Neural progenitor cell (in vitro differentiated cells): ENCODE measurements around the gene LDLRAD4. TPM values are rescaled to one million over a fixed set of nuclear protein-coding genes. Genes with fewer than 3 reads are reported as not detected.

Experiments used
- DNase-seq: peaks from one replicate; pipeline ENCODE4 v3.0.0-alpha.2; 2016; ENCODE audit warnings: low spot score
- H2AFZ ChIP-seq: fragments of 200-600 bp; sonication (generic); replicated peaks from 2 replicates; pipeline ENCODE4 v1.6.1; 2016; ENCODE audit warnings: antibody characterized with exemption
- H3F3A ChIP-seq: fragments of 200-600 bp; sonication (generic); 2 replicates; pipeline ENCODE4 v1.6.1; 2016; ENCODE audit warnings: antibody characterized with exemption, low read depth
- H3K27ac ChIP-seq: fragments of 200-600 bp; sonication (generic); 2 replicates; pipeline ENCODE4 v1.5.1; 2016; ENCODE audit warnings: mild to moderate bottlenecking
- H3K27me3 ChIP-seq: fragments of 200-600 bp; sonication (generic); 2 replicates; pipeline ENCODE4 v1.6.1; 2016; ENCODE audit warnings: mild to moderate bottlenecking, moderate library complexity
- H3K36me3 ChIP-seq: fragments of 200-600 bp; sonication (generic); 2 replicates; pipeline ENCODE4 v1.5.1; 2016
- H3K4me1 ChIP-seq: fragments of 200-600 bp; sonication (generic); 2 replicates; pipeline ENCODE4 v1.6.1; 2016; ENCODE audit warnings: mixed run types
- H3K4me2 ChIP-seq: fragments of 200-600 bp; sonication (generic); 2 replicates; pipeline ENCODE4 v1.6.1; 2016
- H3K4me3 ChIP-seq: fragments of 200-600 bp; sonication (generic); 2 replicates; pipeline ENCODE4 v1.5.1; 2016
- H3K79me2 ChIP-seq: fragments of 200-600 bp; sonication (generic); 2 replicates; pipeline ENCODE4 v1.6.1; 2016; ENCODE audit warnings: low read depth
- H3K9ac ChIP-seq: fragments of 200-600 bp; sonication (generic); 2 replicates; pipeline ENCODE4 v1.6.1; 2016
- H3K9me3 ChIP-seq: fragments of 200-600 bp; sonication (generic); 2 replicates; pipeline ENCODE4 v1.5.1; 2016; ENCODE audit warnings: low read depth
- H4K20me1 ChIP-seq: fragments of 200-600 bp; sonication (generic); 2 replicates; pipeline ENCODE4 v1.6.1; 2016; ENCODE audit warnings: low read depth
- H3K27ac Mint-ChIP-seq: 3 replicates; pipeline ENCODE4 v1.8.0; 2021; ENCODE audit warnings: mixed read lengths
- H3K27me3 Mint-ChIP-seq: 2 replicates; pipeline ENCODE4 v1.8.0; 2022; ENCODE audit warnings: low read depth, mild to moderate bottlenecking, inconsistent platforms, moderate library complexity, mixed read lengths; ENCODE audit not compliant: insufficient read depth
- H3K36me3 Mint-ChIP-seq: 3 replicates; pipeline ENCODE4 v1.8.0; 2021; ENCODE audit warnings: mixed read lengths
- H3K4me1 Mint-ChIP-seq: 3 replicates; pipeline ENCODE4 v1.8.0; 2021; ENCODE audit warnings: mixed read lengths
- H3K4me3 Mint-ChIP-seq: 3 replicates; pipeline ENCODE4 v1.8.0; 2021; ENCODE audit warnings: mild to moderate bottlenecking, moderate library complexity, mixed read lengths
- H3K9me3 Mint-ChIP-seq: 3 replicates; pipeline ENCODE4 v1.8.0; 2020; ENCODE audit warnings: mixed read lengths
- CTCF ChIP-seq: fragments of 200-600 bp; sonication (generic); IDR thresholded peaks from 2 replicates; pipeline ENCODE4 v1.5.1; 2017; ENCODE audit warnings: antibody characterized with exemption, mild to moderate bottlenecking
- EZH2 ChIP-seq: fragments of 200-600 bp; sonication (generic); IDR thresholded peaks from 2 replicates; pipeline ENCODE4 v1.6.1; 2017; ENCODE audit warnings: antibody characterized with exemption, mild to moderate bottlenecking, moderate library complexity
- EZH2phosphoT487 ChIP-seq: fragments of 200-600 bp; sonication (generic); IDR thresholded peaks from 2 replicates; pipeline ENCODE4 v1.6.1; 2017; ENCODE audit warnings: antibody characterized with exemption
- total RNA-seq: library from RNA; depleted of rRNA; stranded (reverse); fragments of >200 nt; gene quantifications from 2 replicates; pipeline ENCODE4 v1.2.3, GENCODE V29; 2015; ENCODE audit warnings: low replicate concordance

LDLRAD4 gene
- total RNA-seq, 1 donor from 2014 or later: 0.65 TPM

DNA sequence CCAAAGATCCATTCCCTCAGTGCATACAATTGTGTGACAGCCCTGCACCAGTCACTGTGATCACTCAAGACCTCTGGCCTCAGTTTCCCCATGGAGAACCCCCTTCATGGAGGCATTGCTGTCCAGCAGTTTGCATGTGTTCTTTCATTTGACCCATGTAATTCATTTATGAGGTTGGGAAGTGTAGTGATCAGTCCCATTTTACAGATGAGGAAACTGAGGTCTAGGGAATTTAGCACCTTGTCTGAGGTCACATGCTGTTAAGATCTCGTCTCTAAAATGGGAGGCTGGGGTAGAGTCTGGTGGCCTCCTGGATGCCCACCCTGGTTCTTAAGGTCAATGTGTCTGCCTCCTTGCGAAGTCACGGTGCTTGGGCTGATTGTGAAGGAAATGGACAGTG is 19.1 kb downstream of the LDLRAD4 start:
- no peak overlapping the region for H3K27ac ChIP-seq
- H3K27ac Mint-ChIP-seq: no peak overlapping the region
- no peaks in the 10 kb centered on the region for H3K9me3 Mint-ChIP-seq
- DNase-seq: no peak
- peaks cover 9% of the 10 kb centered on the region for H3K27me3 ChIP-seq
- no peak overlapping the region for H3K4me3 Mint-ChIP-seq
- H3K9ac ChIP-seq: no peak overlapping the region
- H3K79me2 ChIP-seq: no peaks in the 10 kb centered on the region
- TF ChIP-seq EZH2 (no peak), CTCF (no peak), EZH2phosphoT487 (no peak)
- H4K20me1 ChIP-seq: no peaks in the 10 kb centered on the region
- H3K27me3 Mint-ChIP-seq: peaks cover 21% of the 10 kb centered on the region
- H3K36me3 Mint-ChIP-seq: peaks cover 6% of the 10 kb centered on the region
- H3K4me1 ChIP-seq: peaks cover 30% of the 10 kb centered on the region
- peaks cover 65% of the 10 kb centered on the region for H3K4me1 Mint-ChIP-seq
- no peak overlapping the region for H2AFZ ChIP-seq
- no peaks in the 10 kb centered on the region for H3K36me3 ChIP-seq
- H3K4me2 ChIP-seq: no peak overlapping the region
- no peak overlapping the region for H3K4me3 ChIP-seq
- no peaks in the 10 kb centered on the region for H3K9me3 ChIP-seq
- peaks cover 10% of the 10 kb centered on the region for H3F3A ChIP-seq

- Histone ChIP-seq H3K79me2 (no peaks in the 10 kb centered on the region), H3K9me3 (no peaks in the 10 kb centered on the region), H2AFZ (no peak overlapping the region), H3F3A (peaks cover 10% of the 10 kb centered on the region), H4K20me1 (no peaks in the 10 kb centered on the region), H3K4me3 (no peak overlapping the region), H3K36me3 (no peaks in the 10 kb centered on the region), H3K4me2 (peak overlapping the region; percentile 29), H3K9ac (no peak overlapping the region), H3K4me1 (peaks cover 30% of the 10 kb centered on the region), H3K27ac (peak overlapping the region; percentile 7), H3K27me3 (peaks cover 9% of the 10 kb centered on the region)
- TF ChIP-seq EZH2phosphoT487 (peak; percentile 98), EZH2 (no peak)
- Mint-ChIP-seq H3K4me3 (peak overlapping the region; percentile 46), H3K27ac (peak overlapping the region; percentile 98), H3K4me1 (peaks cover 54% of the 10 kb centered on the region), H3K36me3 (peaks cover 9% of the 10 kb centered on the region), H3K9me3 (peaks cover 3% of the 10 kb centered on the region), H3K27me3 (peaks cover 21% of the 10 kb centered on the region)
- peak; percentile 91 for DNase-seq
These were observed 20.8 kb downstream of the LDLRAD4 start for GRCh38 chr18:13239171-13239956.

DNA sequence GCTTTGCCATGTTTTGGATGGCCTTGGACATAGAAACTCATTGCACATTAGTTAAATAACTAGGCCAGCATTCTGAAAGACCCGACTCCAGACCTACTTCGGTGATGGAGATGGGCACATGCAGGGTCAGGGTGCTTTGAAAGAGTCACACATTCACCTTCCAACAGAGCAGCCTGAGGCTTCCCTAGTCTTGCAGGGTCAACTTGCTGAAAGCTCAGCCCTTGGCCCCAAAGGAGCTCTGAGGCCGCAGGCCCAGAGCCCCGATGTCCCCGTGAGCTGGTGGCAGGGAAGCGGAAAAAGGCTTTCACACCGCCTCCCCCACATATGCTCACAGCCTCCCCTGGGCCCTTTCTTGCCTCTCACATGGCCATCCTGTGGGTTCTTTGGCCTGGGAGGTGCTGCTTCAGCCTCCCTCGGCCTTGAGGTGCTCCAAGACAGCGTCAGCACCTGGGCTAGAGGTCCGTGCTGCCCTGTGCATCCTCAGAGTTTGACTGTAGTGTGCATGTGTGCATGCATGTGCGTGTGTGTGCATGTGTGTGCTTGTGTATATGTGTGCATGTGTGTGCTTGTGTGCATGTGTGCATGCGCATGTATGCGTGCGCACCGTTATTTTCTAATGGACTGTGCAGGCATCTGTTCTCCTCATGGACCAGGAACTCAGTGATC is 21.6 kb downstream of the LDLRAD4 start:
- no peak for TF ChIP-seq EZH2
- no peak for TF ChIP-seq CTCF
- Histone ChIP-seq H3K27ac (no peak overlapping the region), H2AFZ (no peak overlapping the region), H3K4me3 (no peak overlapping the region), H3K9ac (no peak overlapping the region), H3K36me3 (no peaks in the 10 kb centered on the region), H3K27me3 (peaks cover 9% of the 10 kb centered on the region), H3K4me1 (peaks cover 30% of the 10 kb centered on the region), H4K20me1 (no peaks in the 10 kb centered on the region), H3K9me3 (no peaks in the 10 kb centered on the region), H3F3A (peaks cover 10% of the 10 kb centered on the region), H3K4me2 (peak overlapping the region; percentile 29), H3K79me2 (no peaks in the 10 kb centered on the region)
- H3K27ac Mint-ChIP-seq: peak overlapping the region; percentile 94
- H3K4me3 Mint-ChIP-seq: no peak overlapping the region
- peaks cover 21% of the 10 kb centered on the region for H3K27me3 Mint-ChIP-seq
- no peak for DNase-seq
- H3K9me3 Mint-ChIP-seq: peaks cover 3% of the 10 kb centered on the region
- H3K36me3 Mint-ChIP-seq: peaks cover 9% of the 10 kb centered on the region
- peaks cover 53% of the 10 kb centered on the region for H3K4me1 Mint-ChIP-seq
